Activated CD8-positive, alpha-beta T cell treated with anti-CD3 and anti-CD28 coated beads for 36 hours (primary cell): ENCODE data around the gene ASXL3. TPM values are rescaled to one million over a fixed set of nuclear protein-coding genes. Genes with fewer than 3 reads are reported as not detected.

Experiments used
- ATAC-seq: fragments of 200-7000 bp; cut with Tn5 transposase; one replicate; pipeline ENCODE4 v1.10.0; 2021; ENCODE audit warnings: mild to moderate bottlenecking, moderate library complexity
- CTCF ChIA-PET: fragments of 350-600 bp; sonication (Branson Sonifier 250); formaldehyde crosslinking; loops from one replicate; lab custom pipeline; 2021; ENCODE audit warnings: antibody characterized with exemption; lab: Charles Lee
- POLR2A ChIA-PET: fragments of 350-600 bp; sonication (Branson Sonifier 250); formaldehyde crosslinking; loops from one replicate; lab custom pipeline; 2021; ENCODE audit warnings: antibody characterized with exemption; lab: Charles Lee
- DNase-seq: peaks from one replicate; pipeline ENCODE4 v3.0.0-alpha.2; 2020
- H3K27ac Mint-ChIP-seq: one replicate; pipeline ENCODE4 v1.8.0; 2021; ENCODE audit warnings: mild to moderate bottlenecking, mixed read lengths
- H3K27me3 Mint-ChIP-seq: one replicate; pipeline ENCODE4 v1.8.0; 2021; ENCODE audit warnings: mixed read lengths
- H3K36me3 Mint-ChIP-seq: one replicate; pipeline ENCODE4 v1.8.0; 2021; ENCODE audit warnings: low read depth, mixed read lengths
- H3K4me1 Mint-ChIP-seq: one replicate; pipeline ENCODE4 v1.8.0; 2021; ENCODE audit warnings: low read depth, mixed read lengths
- H3K4me3 Mint-ChIP-seq: one replicate; pipeline ENCODE4 v1.8.0; 2021; ENCODE audit warnings: mild to moderate bottlenecking, moderate library complexity, mixed read lengths
- H3K9me3 Mint-ChIP-seq: one replicate; pipeline ENCODE4 v1.8.0; 2021; ENCODE audit warnings: mixed read lengths
- intact Hi-C: fragments of 100-400 bp; cut with micrococcal nuclease; formaldehyde crosslinking; loops from one replicate; pipeline ENCODE4 v1.10.0; 2022
- total RNA-seq, 2 experiments: library from RNA; stranded (reverse); gene quantifications; one replicate each; pipeline ENCODE4 v1.2.3, GENCODE V29; 2021
- TF ChIP-seq, protein P1 (sequence below): fragments of 200-600 bp; IDR thresholded peaks from one replicate; pipeline ENCODE4 v1.8.0; 2022; ENCODE audit warnings: antibody characterized with exemption, mild to moderate bottlenecking

Gene ASXL3
- total RNA-seq: not detected

GRCh38 chr18:33577685-33578517 lies at the start of gene ASXL3:
ASXL3 (plus strand) TSS chr18:33578219; CDS start chr18:33578632, 413 bp downstream.
- Mint-ChIP-seq H3K27me3 (peaks cover 21% of the 10 kb centered on the region), H3K4me1 (peaks cover 4% of the 10 kb centered on the region), H3K4me3 (peak within 1 kb of the TSS; percentile 58), H3K36me3 (peaks cover 5% of the 10 kb centered on the region), H3K27ac (no peak within 1 kb of the TSS), H3K9me3 (peaks cover 1% of the 10 kb centered on the region)
- intact Hi-C loops: no loop called here
- POLR2A ChIA-PET: no interaction called here
- peak; percentile 7 for ATAC-seq
- TF ChIP-seq, protein P1, sequence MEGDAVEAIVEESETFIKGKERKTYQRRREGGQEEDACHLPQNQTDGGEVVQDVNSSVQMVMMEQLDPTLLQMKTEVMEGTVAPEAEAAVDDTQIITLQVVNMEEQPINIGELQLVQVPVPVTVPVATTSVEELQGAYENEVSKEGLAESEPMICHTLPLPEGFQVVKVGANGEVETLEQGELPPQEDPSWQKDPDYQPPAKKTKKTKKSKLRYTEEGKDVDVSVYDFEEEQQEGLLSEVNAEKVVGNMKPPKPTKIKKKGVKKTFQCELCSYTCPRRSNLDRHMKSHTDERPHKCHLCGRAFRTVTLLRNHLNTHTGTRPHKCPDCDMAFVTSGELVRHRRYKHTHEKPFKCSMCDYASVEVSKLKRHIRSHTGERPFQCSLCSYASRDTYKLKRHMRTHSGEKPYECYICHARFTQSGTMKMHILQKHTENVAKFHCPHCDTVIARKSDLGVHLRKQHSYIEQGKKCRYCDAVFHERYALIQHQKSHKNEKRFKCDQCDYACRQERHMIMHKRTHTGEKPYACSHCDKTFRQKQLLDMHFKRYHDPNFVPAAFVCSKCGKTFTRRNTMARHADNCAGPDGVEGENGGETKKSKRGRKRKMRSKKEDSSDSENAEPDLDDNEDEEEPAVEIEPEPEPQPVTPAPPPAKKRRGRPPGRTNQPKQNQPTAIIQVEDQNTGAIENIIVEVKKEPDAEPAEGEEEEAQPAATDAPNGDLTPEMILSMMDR: no peak
- no peak for DNase-seq
- CTCF ChIA-PET: no interaction called here

DNA sequence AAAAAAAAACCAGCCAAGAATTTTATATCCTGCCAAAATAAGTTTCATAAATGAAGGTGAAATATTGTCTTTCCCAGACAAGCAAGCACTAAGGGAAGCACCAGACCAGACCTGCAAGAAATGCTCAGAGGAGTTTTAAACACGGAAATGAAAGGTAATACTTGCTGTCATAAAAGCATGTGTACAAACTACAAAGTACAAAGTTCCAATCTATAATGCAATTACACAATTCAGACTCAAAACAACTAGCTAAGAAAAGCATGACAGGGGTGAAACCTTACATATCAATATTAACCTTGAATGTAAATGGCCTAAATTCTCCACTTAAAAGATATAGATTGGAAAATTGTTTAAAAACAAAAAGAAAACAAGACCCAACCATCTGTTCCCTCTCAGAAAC lies 45.0 kb upstream of the ASXL3 start:
- CTCF ChIA-PET: interaction anchor here (1.5 kb wide), 1 partner anchor 25 kb away, joined by 3 read pairs; no protein-coding TSS in a partner anchor
- H3K27me3 Mint-ChIP-seq: no peaks in the 10 kb centered on the region

GRCh38 chr18:33536904-33537303 lies 41.1 kb upstream of the ASXL3 start:
- no peak for ATAC-seq
- H3K4me1 Mint-ChIP-seq: no peaks in the 10 kb centered on the region
- TF ChIP-seq, protein P1: no peak
- H3K27me3 Mint-ChIP-seq: no peaks in the 10 kb centered on the region
- intact Hi-C loops: no loop called here
- H3K9me3 Mint-ChIP-seq: peaks cover 9% of the 10 kb centered on the region
- H3K4me3 Mint-ChIP-seq: no peak overlapping the region
- no peaks in the 10 kb centered on the region for H3K36me3 Mint-ChIP-seq
- no peak overlapping the region for H3K27ac Mint-ChIP-seq
- POLR2A ChIA-PET: no interaction called here
- DNase-seq: no peak
- CTCF ChIA-PET: no interaction called here

More for the DNA sequence above, 45.0 kb upstream of the ASXL3 start:
- Mint-ChIP-seq H3K9me3 (peaks cover 8% of the 10 kb centered on the region), H3K4me3 (no peak overlapping the region), H3K4me1 (no peaks in the 10 kb centered on the region), H3K36me3 (no peaks in the 10 kb centered on the region), H3K27ac (no peak overlapping the region)
- TF ChIP-seq, protein P1: no peak
- POLR2A ChIA-PET: no interaction called here
- DNase-seq (no peak), ATAC-seq (no peak)
- intact Hi-C loops: no loop called here

GRCh38 chr18:33538418-33539042 lies 39.5 kb upstream of the ASXL3 start:
- Mint-ChIP-seq H3K4me3 (no peak overlapping the region), H3K27ac (no peak overlapping the region), H3K27me3 (no peaks in the 10 kb centered on the region), H3K9me3 (peaks cover 5% of the 10 kb centered on the region), H3K36me3 (no peaks in the 10 kb centered on the region), H3K4me1 (no peaks in the 10 kb centered on the region)
- ChIA-PET POLR2A (no interaction called here), CTCF (no interaction called here)
- DNase-seq (no peak), ATAC-seq (no peak)
- TF ChIP-seq, protein P1: no peak
- intact Hi-C loops: no loop called here

- Mint-ChIP-seq H3K4me3 (no peak overlapping the region), H3K9me3 (peaks cover 3% of the 10 kb centered on the region), H3K27ac (no peak overlapping the region), H3K4me1 (no peaks in the 10 kb centered on the region), H3K27me3 (no peaks in the 10 kb centered on the region), H3K36me3 (no peaks in the 10 kb centered on the region)
- DNase-seq (no peak), ATAC-seq (no peak)
- TF ChIP-seq, protein P1: no peak
- POLR2A ChIA-PET: no interaction called here
- CTCF ChIA-PET: no interaction called here
- intact Hi-C loops: no loop called here
Observed at GRCh38 chr18:33540392-33540791, 37.6 kb upstream of the ASXL3 start.
